ENCODE results near the gene KRTAP24-1. TPM values are rescaled to one million over a fixed set of nuclear protein-coding genes. Genes with fewer than 3 reads are reported as not detected.

The KRTAP24-1 gene
- polyA plus RNA-seq, 1 donor, result not detected

- DNase-seq, result peak; percentile 50
These were observed 49.3 kb downstream of the KRTAP24-1 start for GRCh38 chr21:30233228-30234020.

- no peak for DNase-seq
These were observed 50.7 kb downstream of the KRTAP24-1 start for GRCh38 chr21:30232011-30232410.

Other genes with a start within 250 kb of the KRTAP24-1 start
- gene CLDN17, start 116.1 kb downstream of the KRTAP24-1 start, polyA plus RNA-seq (ENCODE audit: insufficient read length), result not detected
- gene CLDN8, start 66.9 kb downstream of the KRTAP24-1 start, polyA plus RNA-seq (ENCODE audit: insufficient read length), result not detected
- not detected for gene KRTAP25-1, start 6.6 kb upstream of the KRTAP24-1 start, polyA plus RNA-seq (ENCODE audit: insufficient read length)
- gene KRTAP26-1, start 37.4 kb upstream of the KRTAP24-1 start, polyA plus RNA-seq (ENCODE audit: insufficient read length), result not detected
- gene KRTAP27-1, start 54.7 kb upstream of the KRTAP24-1 start, polyA plus RNA-seq (ENCODE audit: insufficient read length), result not detected
- gene KRTAP23-1, start 65.7 kb upstream of the KRTAP24-1 start, polyA plus RNA-seq (ENCODE audit: insufficient read length), result not detected
- gene KRTAP13-2, start 89.3 kb upstream of the KRTAP24-1 start, polyA plus RNA-seq (ENCODE audit: insufficient read length), result not detected
- not detected for gene KRTAP13-1, start 113.1 kb upstream of the KRTAP24-1 start, polyA plus RNA-seq (ENCODE audit: insufficient read length)
- gene KRTAP13-3, start 143.0 kb upstream of the KRTAP24-1 start, polyA plus RNA-seq (ENCODE audit: insufficient read length), result not detected
- gene KRTAP13-4, start 147.3 kb upstream of the KRTAP24-1 start, polyA plus RNA-seq (ENCODE audit: insufficient read length), result not detected
- not detected for gene KRTAP15-1, start 157.3 kb upstream of the KRTAP24-1 start, polyA plus RNA-seq (ENCODE audit: insufficient read length)
- gene KRTAP19-1, start 197.4 kb upstream of the KRTAP24-1 start, polyA plus RNA-seq (ENCODE audit: insufficient read length), result not detected
- not detected for gene KRTAP19-2, start 204.5 kb upstream of the KRTAP24-1 start, polyA plus RNA-seq (ENCODE audit: insufficient read length)
- not detected for gene KRTAP19-3, start 209.1 kb upstream of the KRTAP24-1 start, polyA plus RNA-seq (ENCODE audit: insufficient read length)
- gene KRTAP19-4, start 214.2 kb upstream of the KRTAP24-1 start, polyA plus RNA-seq (ENCODE audit: insufficient read length), result not detected
- gene KRTAP19-5, start 219.2 kb upstream of the KRTAP24-1 start, polyA plus RNA-seq (ENCODE audit: insufficient read length), result not detected

Data from hindlimb muscle (tissue), 1 donor.